HEK293T (cell line): ENCODE data around the gene CD48.

Source experiments
- CTCF ChIA-PET: fragments of 350-600 bp; formaldehyde crosslinking; extraction: SDS; loops from one replicate; lab custom pipeline; 2021; ENCODE audit warnings: antibody characterized with exemption, inconsistent platforms; lab: Yijun Ruan, JAX
- POLR2A ChIA-PET: fragments of 350-600 bp; formaldehyde crosslinking; extraction: SDS; loops from one replicate; lab custom pipeline; 2020; ENCODE audit warnings: antibody characterized with exemption, inconsistent platforms; lab: Yijun Ruan, JAX
- DNase-seq: peaks from one replicate; pipeline ENCODE4 v3.0.0; 2012; ENCODE audit warnings: mixed read lengths; ENCODE audit errors: extremely low spot score
- ARNT ChIP-seq: fragments of 450-650 bp; IDR thresholded peaks from 2 replicates; pipeline ENCODE4 v1.6.1; 2017; ENCODE audit warnings: mild to moderate bottlenecking
- BHLHE40 ChIP-seq: fragments of 450-650 bp; IDR thresholded peaks from 2 replicates; pipeline ENCODE4 v1.6.1; 2016; ENCODE audit warnings: mild to moderate bottlenecking, moderate library complexity, borderline replicate concordance
- CTBP1 ChIP-seq: fragments of 450-650 bp; IDR thresholded peaks from 2 replicates; pipeline ENCODE4 v1.6.1; 2016; ENCODE audit warnings: borderline replicate concordance
- ELF4 ChIP-seq: fragments of 450-650 bp; IDR thresholded peaks from 2 replicates; pipeline ENCODE4 v1.6.1; 2017; ENCODE audit warnings: antibody characterized with exemption
- FOXA1 ChIP-seq: fragments of 450-650 bp; IDR thresholded peaks from 2 replicates; pipeline ENCODE4 v1.6.1; 2016; ENCODE audit warnings: mild to moderate bottlenecking
- FOXK2 ChIP-seq: fragments of 450-650 bp; IDR thresholded peaks from 2 replicates; pipeline ENCODE4 v1.6.1; 2016; ENCODE audit warnings: mild to moderate bottlenecking
- FOXM1 ChIP-seq: fragments of 450-650 bp; IDR thresholded peaks from 2 replicates; pipeline ENCODE4 v1.6.1; 2017; ENCODE audit warnings: mild to moderate bottlenecking, borderline replicate concordance
- HDGF ChIP-seq: fragments of 450-650 bp; IDR thresholded peaks from 2 replicates; pipeline ENCODE4 v1.6.1; 2017; ENCODE audit warnings: antibody characterized with exemption, borderline replicate concordance
- L3MBTL2 ChIP-seq: fragments of 450-650 bp; conservative IDR thresholded peaks from 2 replicates; pipeline ENCODE4 v1.6.1; 2016; ENCODE audit warnings: mild to moderate bottlenecking
- LEF1 ChIP-seq: fragments of 450-650 bp; IDR thresholded peaks from 2 replicates; pipeline ENCODE4 v1.6.1; 2017; ENCODE audit warnings: mild to moderate bottlenecking, borderline replicate concordance
- NFRKB ChIP-seq: fragments of 450-650 bp; IDR thresholded peaks from 2 replicates; pipeline ENCODE4 v1.6.1; 2016; ENCODE audit warnings: mild to moderate bottlenecking, moderate library complexity
- SP1 ChIP-seq: fragments of 450-650 bp; IDR thresholded peaks from 2 replicates; pipeline ENCODE4 v1.6.1; 2017
- SUZ12 ChIP-seq: fragments of 450-650 bp; IDR thresholded peaks from 2 replicates; pipeline ENCODE4 v1.6.1; 2016; ENCODE audit warnings: mild to moderate bottlenecking
- TARDBP ChIP-seq: fragments of 450-650 bp; IDR thresholded peaks from 2 replicates; pipeline ENCODE4 v1.6.1; 2016
- ZNF384 ChIP-seq: fragments of 450-650 bp; IDR thresholded peaks from 2 replicates; pipeline ENCODE4 v1.6.1; 2016
- TF ChIP-seq, protein P1 (sequence below): fragments of 450-650 bp; IDR thresholded peaks from 2 replicates; pipeline ENCODE4 v1.6.1; 2016

The CD48 gene

DNA sequence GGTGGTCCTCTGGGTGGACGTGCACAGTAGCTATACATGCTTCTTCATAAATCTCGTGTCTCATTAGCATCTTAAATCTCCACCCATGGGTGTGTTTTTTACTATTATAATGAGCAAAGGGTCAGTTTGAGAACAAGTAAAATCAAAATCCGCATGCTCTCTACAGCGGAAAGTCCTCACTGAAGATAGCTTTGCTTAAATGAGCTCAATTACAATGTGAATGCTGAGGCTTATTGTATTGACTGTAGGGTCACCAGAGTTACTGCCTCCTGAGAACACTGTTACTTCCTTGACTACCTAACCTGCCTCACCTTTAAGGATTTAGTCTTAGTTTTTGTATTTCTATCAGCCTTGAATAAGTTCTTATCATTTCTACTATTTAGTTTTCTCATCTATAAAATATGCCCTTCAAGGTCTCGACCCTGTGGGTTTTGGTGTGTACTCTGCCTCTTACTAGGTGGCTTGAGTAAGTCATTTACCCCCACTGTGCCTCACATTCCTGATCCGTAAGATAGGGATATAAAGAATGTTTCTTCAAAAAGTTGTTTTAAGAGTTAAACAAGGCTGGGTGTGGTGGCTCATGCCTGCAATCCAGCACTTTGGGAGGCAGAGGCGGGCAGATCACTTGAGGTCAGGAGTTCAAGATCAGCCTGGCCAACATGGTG lies 35.3 kb upstream of the CD48 start:
- POLR2A ChIA-PET, result no interaction called here

DNA sequence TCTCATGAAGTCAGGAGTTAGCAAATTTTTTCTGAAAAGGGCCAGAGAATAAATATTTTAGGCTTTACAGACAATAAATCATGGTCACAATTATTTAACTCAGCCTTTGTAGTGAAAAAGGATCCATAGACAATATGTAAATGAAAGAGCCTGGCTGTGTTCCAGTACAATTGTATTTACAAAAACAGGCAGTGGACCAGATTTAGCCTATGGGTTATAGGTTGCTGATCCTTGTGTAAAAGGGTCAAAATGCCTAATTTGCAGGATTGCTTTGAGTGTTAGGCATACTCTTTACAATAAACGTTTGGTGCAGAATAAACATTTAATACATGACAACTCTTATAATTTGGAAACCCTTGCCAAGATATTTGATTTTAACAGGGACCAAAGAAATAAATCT lies 33.9 kb upstream of the CD48 start:
- DNase-seq, result no peak
- TF ChIP-seq HDGF, result no peak
- no peak for TF ChIP-seq ARNT
- no peak for TF ChIP-seq LEF1
- TF ChIP-seq BHLHE40, result no peak
- no peak for TF ChIP-seq ZNF384
- no peak for TF ChIP-seq SP1
- no peak for TF ChIP-seq NFRKB
- no peak for TF ChIP-seq L3MBTL2
- TF ChIP-seq TARDBP, result no peak
- no peak for TF ChIP-seq FOXK2
- no peak for TF ChIP-seq FOXM1
- TF ChIP-seq ELF4, result no peak
- no peak for TF ChIP-seq FOXA1
- TF ChIP-seq SUZ12, result no peak
- TF ChIP-seq, protein P1, sequence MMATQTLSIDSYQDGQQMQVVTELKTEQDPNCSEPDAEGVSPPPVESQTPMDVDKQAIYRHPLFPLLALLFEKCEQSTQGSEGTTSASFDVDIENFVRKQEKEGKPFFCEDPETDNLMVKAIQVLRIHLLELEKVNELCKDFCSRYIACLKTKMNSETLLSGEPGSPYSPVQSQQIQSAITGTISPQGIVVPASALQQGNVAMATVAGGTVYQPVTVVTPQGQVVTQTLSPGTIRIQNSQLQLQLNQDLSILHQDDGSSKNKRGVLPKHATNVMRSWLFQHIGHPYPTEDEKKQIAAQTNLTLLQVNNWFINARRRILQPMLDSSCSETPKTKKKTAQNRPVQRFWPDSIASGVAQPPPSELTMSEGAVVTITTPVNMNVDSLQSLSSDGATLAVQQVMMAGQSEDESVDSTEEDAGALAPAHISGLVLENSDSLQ, result no peak
- TF ChIP-seq CTBP1, result no peak
- POLR2A ChIA-PET, result no interaction called here
- CTCF ChIA-PET, result no interaction called here

More for the DNA sequence above, 35.3 kb upstream of the CD48 start:
- CTCF ChIA-PET, result interaction anchor here (0.6 kb wide), 1 partner anchor 418 kb away, joined by 3 read pairs; no protein-coding TSS in a partner anchor
- DNase-seq, result no peak
- no peak for TF ChIP-seq SP1
- TF ChIP-seq, protein P1, result no peak
- TF ChIP-seq HDGF, result no peak
- no peak for TF ChIP-seq L3MBTL2
- no peak for TF ChIP-seq NFRKB
- TF ChIP-seq LEF1, result no peak
- TF ChIP-seq SUZ12, result no peak
- TF ChIP-seq FOXM1, result no peak
- TF ChIP-seq TARDBP, result no peak
- TF ChIP-seq ELF4, result no peak
- no peak for TF ChIP-seq FOXA1
- no peak for TF ChIP-seq ZNF384

GRCh38 chr1:160744852-160745520 lies 33.4 kb upstream of the CD48 start:
- no peak for TF ChIP-seq FOXA1
- TF ChIP-seq NFRKB, result no peak
- TF ChIP-seq SUZ12, result no peak
- no peak for TF ChIP-seq ELF4
- TF ChIP-seq BHLHE40, result no peak
- TF ChIP-seq TARDBP, result no peak
- TF ChIP-seq CTBP1, result no peak
- no peak for TF ChIP-seq HDGF
- TF ChIP-seq LEF1, result no peak
- no peak for TF ChIP-seq FOXM1
- TF ChIP-seq SP1, result no peak
- TF ChIP-seq FOXK2, result no peak
- TF ChIP-seq ZNF384, result no peak
- TF ChIP-seq L3MBTL2, result no peak
- TF ChIP-seq ARNT, result no peak
- TF ChIP-seq, protein P1, result no peak
- ChIA-PET CTCF (no interaction called here), POLR2A (interaction anchor here (0.5 kb wide), 1 partner anchor 14 kb away, joined by 3 read pairs; no protein-coding TSS in a partner anchor)
- no peak for DNase-seq

- POLR2A ChIA-PET, result no interaction called here
- TF ChIP-seq NFRKB (no peak), ZNF384 (no peak), LEF1 (no peak), BHLHE40 (no peak), SP1 (no peak), L3MBTL2 (no peak), ELF4 (no peak), TARDBP (no peak), FOXK2 (no peak), FOXA1 (no peak), CTBP1 (no peak), SUZ12 (no peak)
- TF ChIP-seq, protein P1, result no peak
- no peak for DNase-seq
- CTCF ChIA-PET, result interaction anchor here (0.6 kb wide), 1 partner anchor 35 kb away, joined by 3 read pairs; no protein-coding TSS in a partner anchor
Observed at GRCh38 chr1:160744199-160744851, 32.7 kb upstream of the CD48 start.

DNA sequence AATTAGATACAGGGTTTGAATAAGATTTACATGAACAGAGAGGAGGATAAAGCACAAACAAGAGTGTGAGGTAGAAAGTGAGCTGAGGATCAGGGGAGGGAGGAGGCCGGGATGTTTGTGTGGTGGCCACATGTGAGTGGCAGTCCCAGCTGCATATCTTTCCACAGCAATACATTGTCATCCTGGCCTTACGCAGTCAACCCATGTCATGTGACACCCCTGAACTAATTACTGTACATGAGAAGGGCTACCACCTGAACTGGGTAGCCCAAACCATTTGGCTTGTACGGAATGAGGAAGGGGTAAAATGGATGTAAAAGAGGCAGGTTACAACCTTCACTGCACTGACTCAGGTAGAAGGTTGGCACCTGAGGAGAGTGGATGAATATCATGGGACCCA lies 31.6 kb upstream of the CD48 start:
- ChIA-PET POLR2A (no interaction called here), CTCF (no interaction called here)
- no peak for DNase-seq
- TF ChIP-seq FOXK2 (no peak), L3MBTL2 (no peak), NFRKB (no peak), CTBP1 (no peak), LEF1 (no peak), TARDBP (no peak), ARNT (no peak)
- TF ChIP-seq, protein P1, result no peak
